Mucosa of stomach (tissue), 1 donor: ENCODE data around the gene PAWR.

Experiments used
- H3K27me3 ChIP-seq: one replicate; pipeline ENCODE4 v1.7.0; 2013; ENCODE audit warnings: mild to moderate bottlenecking, low read length; ENCODE audit not compliant: control insufficient read depth, insufficient read depth
- H3K36me3 ChIP-seq: one replicate; pipeline ENCODE4 v1.7.0; 2013; ENCODE audit warnings: low read length; ENCODE audit not compliant: control insufficient read depth, insufficient read depth
- H3K4me1 ChIP-seq: one replicate; pipeline ENCODE4 v1.7.0; 2013; ENCODE audit warnings: mild to moderate bottlenecking, low read length; ENCODE audit not compliant: control insufficient read depth, insufficient read depth
- H3K4me3 ChIP-seq: one replicate; pipeline ENCODE4 v1.7.0; 2013; ENCODE audit warnings: low read length
- H3K9ac ChIP-seq: one replicate; pipeline ENCODE4 v1.7.0; 2013; ENCODE audit warnings: mild to moderate bottlenecking, low read length, moderate library complexity
- H3K9me3 ChIP-seq: one replicate; pipeline ENCODE4 v1.7.0; 2013; ENCODE audit warnings: mild to moderate bottlenecking, low read length, moderate library complexity; ENCODE audit not compliant: control insufficient read depth
- donor health status: Pancreatic carcinoma.

Gene PAWR

GRCh38 chr12:79681008-79681590 is 9.7 kb downstream of the PAWR start:
- no peaks in the 10 kb centered on the region for H3K27me3 ChIP-seq
- H3K4me1 ChIP-seq, result peaks cover 4% of the 10 kb centered on the region
- no peaks in the 10 kb centered on the region for H3K36me3 ChIP-seq
- no peaks in the 10 kb centered on the region for H3K9me3 ChIP-seq
- no peak overlapping the region for H3K9ac ChIP-seq
- no peak overlapping the region for H3K4me3 ChIP-seq

- Histone ChIP-seq H3K27me3 (no peaks in the 10 kb centered on the region), H3K4me3 (no peak overlapping the region), H3K36me3 (no peaks in the 10 kb centered on the region), H3K4me1 (peaks cover 3% of the 10 kb centered on the region), H3K9me3 (no peaks in the 10 kb centered on the region), H3K9ac (no peak overlapping the region)
Observed at GRCh38 chr12:79680051-79680450, 10.7 kb downstream of the PAWR start.

GRCh38 chr12:79678306-79678705 is 12.5 kb downstream of the PAWR start:
- H3K36me3 ChIP-seq, result no peaks in the 10 kb centered on the region
- no peaks in the 10 kb centered on the region for H3K27me3 ChIP-seq
- H3K9ac ChIP-seq, result no peak overlapping the region
- no peaks in the 10 kb centered on the region for H3K9me3 ChIP-seq
- H3K4me3 ChIP-seq, result no peak overlapping the region
- H3K4me1 ChIP-seq, result peaks cover 3% of the 10 kb centered on the region

GRCh38 chr12:79677672-79678071 is 13.1 kb downstream of the PAWR start:
- H3K9me3 ChIP-seq, result no peaks in the 10 kb centered on the region
- H3K4me3 ChIP-seq, result no peak overlapping the region
- no peaks in the 10 kb centered on the region for H3K36me3 ChIP-seq
- peaks cover 3% of the 10 kb centered on the region for H3K4me1 ChIP-seq
- H3K9ac ChIP-seq, result no peak overlapping the region
- no peaks in the 10 kb centered on the region for H3K27me3 ChIP-seq

- Histone ChIP-seq H3K9me3 (no peaks in the 10 kb centered on the region), H3K4me3 (no peak overlapping the region), H3K27me3 (no peaks in the 10 kb centered on the region), H3K9ac (no peak overlapping the region), H3K36me3 (no peaks in the 10 kb centered on the region), H3K4me1 (peaks cover 3% of the 10 kb centered on the region)
Observed at GRCh38 chr12:79676579-79676978, 14.2 kb downstream of the PAWR start.

- Histone ChIP-seq H3K27me3 (no peaks in the 10 kb centered on the region), H3K4me3 (no peak overlapping the region)
Observed at GRCh38 chr12:79674629-79675028, 16.1 kb downstream of the PAWR start.

GRCh38 chr12:79673354-79673753 is 17.4 kb downstream of the PAWR start:
- no peaks in the 10 kb centered on the region for H3K36me3 ChIP-seq
- no peaks in the 10 kb centered on the region for H3K4me1 ChIP-seq
- H3K27me3 ChIP-seq, result no peaks in the 10 kb centered on the region
- H3K4me3 ChIP-seq, result no peak overlapping the region
- H3K9ac ChIP-seq, result no peak overlapping the region
- H3K9me3 ChIP-seq, result no peaks in the 10 kb centered on the region

More at GRCh38 chr12:79674629-79675028, 16.1 kb downstream of the PAWR start:
- Histone ChIP-seq H3K36me3 (no peaks in the 10 kb centered on the region), H3K9ac (no peak overlapping the region), H3K4me1 (no peaks in the 10 kb centered on the region), H3K9me3 (no peaks in the 10 kb centered on the region)

- Histone ChIP-seq H3K36me3 (no peaks in the 10 kb centered on the region), H3K9ac (no peak overlapping the region), H3K4me3 (no peak overlapping the region), H3K4me1 (no peaks in the 10 kb centered on the region), H3K9me3 (no peaks in the 10 kb centered on the region), H3K27me3 (no peaks in the 10 kb centered on the region)
Observed at GRCh38 chr12:79668113-79668512, 22.7 kb downstream of the PAWR start.

GRCh38 chr12:79665212-79665887 is 25.4 kb downstream of the PAWR start:
- no peaks in the 10 kb centered on the region for H3K9me3 ChIP-seq
- no peaks in the 10 kb centered on the region for H3K36me3 ChIP-seq
- no peaks in the 10 kb centered on the region for H3K27me3 ChIP-seq
- no peaks in the 10 kb centered on the region for H3K4me1 ChIP-seq
- H3K4me3 ChIP-seq, result no peak overlapping the region
- H3K9ac ChIP-seq, result no peak overlapping the region

- peaks cover 6% of the 10 kb centered on the region for H3K4me1 ChIP-seq
- H3K9me3 ChIP-seq, result no peaks in the 10 kb centered on the region
- H3K4me3 ChIP-seq, result no peak overlapping the region
- no peak overlapping the region for H3K9ac ChIP-seq
- H3K27me3 ChIP-seq, result no peaks in the 10 kb centered on the region
- H3K36me3 ChIP-seq, result no peaks in the 10 kb centered on the region
Observed at GRCh38 chr12:79664518-79664917, 26.2 kb downstream of the PAWR start.

GRCh38 chr12:79662046-79662811 is 28.5 kb downstream of the PAWR start:
- Histone ChIP-seq H3K4me1 (peaks cover 6% of the 10 kb centered on the region), H3K4me3 (no peak overlapping the region), H3K36me3 (no peaks in the 10 kb centered on the region), H3K9me3 (no peaks in the 10 kb centered on the region), H3K9ac (no peak overlapping the region), H3K27me3 (no peaks in the 10 kb centered on the region)

- no peaks in the 10 kb centered on the region for H3K27me3 ChIP-seq
- H3K4me3 ChIP-seq, result no peak overlapping the region
- H3K9me3 ChIP-seq, result no peaks in the 10 kb centered on the region
- H3K9ac ChIP-seq, result no peak overlapping the region
- no peaks in the 10 kb centered on the region for H3K36me3 ChIP-seq
- peaks cover 6% of the 10 kb centered on the region for H3K4me1 ChIP-seq
Observed at GRCh38 chr12:79661629-79662028, 29.1 kb downstream of the PAWR start.
